ENCODE data around the gene ACTA2.

The ACTA2 gene

DNA sequence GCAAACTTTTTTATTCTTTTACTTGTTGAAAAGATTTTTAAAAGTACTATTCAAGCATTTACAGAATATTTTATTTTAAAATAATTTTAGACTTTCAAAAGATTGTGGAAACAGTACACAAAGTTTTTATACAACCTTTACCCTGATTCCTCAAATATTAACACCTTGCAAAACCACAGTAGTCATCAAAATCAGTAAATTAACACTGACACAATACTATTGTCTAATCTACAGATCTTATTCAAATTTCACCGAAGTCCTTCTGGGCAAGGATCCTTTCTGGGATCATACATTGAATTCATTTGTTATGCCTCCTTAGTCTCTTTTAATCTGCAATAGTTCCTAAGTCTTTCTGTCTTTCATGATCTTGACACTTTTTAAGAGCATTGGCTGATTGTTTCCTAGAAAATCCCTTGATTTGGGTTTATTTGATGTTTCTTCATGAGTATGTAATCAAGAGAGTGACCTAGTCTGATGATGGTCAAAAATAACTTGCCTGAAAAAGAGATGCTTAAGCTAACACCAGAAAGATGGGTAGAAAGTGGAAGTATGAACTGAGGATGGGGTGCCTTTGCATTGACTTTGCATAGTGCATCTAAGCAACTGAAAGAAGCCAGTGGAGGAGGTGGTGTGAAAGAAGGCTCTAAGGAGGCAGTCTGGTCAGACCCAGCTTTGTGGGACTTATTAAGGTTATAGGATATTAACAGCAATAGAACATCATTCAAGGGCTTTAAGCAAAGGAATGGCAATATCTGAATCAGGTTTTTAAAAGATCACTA is 62.8 kb downstream of the ACTA2 start:
- no peak for TF ChIP-seq JUND (IDR thresholded peaks at IDR 0.05; ENCODE audit: low read depth)
- no peak for DNase-seq (ENCODE audit: low read depth in 1 of 2, low spot score in 1 of 2)

DNA sequence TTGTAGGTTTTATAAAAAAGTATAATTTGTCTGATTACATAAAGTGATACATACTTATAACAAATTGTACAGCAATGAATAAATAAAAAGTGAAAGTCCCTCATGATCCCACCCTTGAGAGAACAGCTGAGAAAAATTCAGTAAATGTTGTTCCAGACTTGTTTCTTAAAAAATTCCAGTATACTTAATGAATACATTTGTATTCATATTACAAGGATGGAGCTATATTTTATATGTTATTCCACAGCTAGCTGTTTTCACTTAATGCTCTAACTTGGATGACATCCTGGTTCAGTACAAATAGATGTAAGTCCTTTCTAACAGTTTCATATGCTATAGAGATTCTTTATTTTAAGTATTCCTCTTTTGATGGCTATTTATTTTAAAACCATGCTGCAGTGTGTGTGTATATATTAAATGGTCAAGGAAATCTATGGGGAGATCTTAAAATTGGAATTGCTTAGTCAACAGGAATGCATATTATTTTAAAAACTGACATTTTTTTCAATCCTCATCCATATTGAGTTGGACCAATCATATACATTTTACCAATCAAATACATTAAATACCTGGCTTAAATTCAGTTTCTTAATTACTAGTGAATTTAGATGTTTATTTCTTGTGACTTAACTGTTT is 63.6 kb downstream of the ACTA2 start:
- no peak for DNase-seq (ENCODE audit: low read depth in 1 of 2, low spot score in 1 of 2)
- no peak for TF ChIP-seq JUND (IDR thresholded peaks at IDR 0.05; ENCODE audit: low read depth)
- in situ Hi-C loops (cut with HindIII; ENCODE audit: low pct_unique_long_range_greater_than_20kb, low sequenced_read_pairs), result no loop called here

More for the DNA sequence above, 62.8 kb downstream of the ACTA2 start:
- in situ Hi-C loops (cut with HindIII; ENCODE audit: low pct_unique_long_range_greater_than_20kb, low sequenced_read_pairs), result no loop called here

DNA sequence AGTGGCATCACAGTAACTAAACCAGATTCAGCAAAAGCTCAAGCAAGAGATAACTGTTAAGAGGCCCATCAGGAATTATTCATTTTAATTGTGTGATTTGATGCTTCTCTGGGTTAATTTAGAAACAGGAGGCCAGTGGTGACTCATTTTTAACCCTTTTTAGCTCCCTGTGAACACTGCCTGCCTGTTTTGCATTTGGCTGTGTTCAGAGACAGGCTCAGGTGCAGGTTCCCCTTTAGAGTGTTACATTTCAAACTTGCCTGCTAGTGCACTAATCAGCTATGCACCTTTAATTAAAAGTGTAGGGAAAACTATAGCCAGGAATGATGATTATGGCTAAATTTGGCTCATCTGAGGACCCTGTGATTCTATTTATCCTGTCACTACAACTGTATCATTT is 66.0 kb downstream of the ACTA2 start:
- in situ Hi-C loops (cut with HindIII; ENCODE audit: low pct_unique_long_range_greater_than_20kb, low sequenced_read_pairs), result no loop called here
- TF ChIP-seq JUND (IDR thresholded peaks at IDR 0.05; ENCODE audit: low read depth), result no peak
- DNase-seq (ENCODE audit: low read depth in 1 of 2, low spot score in 1 of 2), result no peak

Data from T47D (cell line).